Middle frontal gyrus (tissue), 1 donor: Measurements from ENCODE around the gene TMEM225B.
A peak's percentile ranks its signal among the peaks of the same experiment; 100 is the strongest.
"Not testable (repeated sequence)": the region's sequence is repeated elsewhere in the genome, so short reads cannot be mapped to it uniquely, and the experiment has no call there.

Source experiments
- DNase-seq: peaks from one replicate; pipeline ENCODE4 v3.0.0-alpha.2; 2015; ENCODE audit warnings: low spot score; ENCODE audit errors: extremely low spot score

TMEM225B gene

GRCh38 chr7:99623091-99623693 lies 25.1 kb downstream of the TMEM225B start:
- no peak for DNase-seq

GRCh38 chr7:99623702-99624447 lies 25.8 kb downstream of the TMEM225B start:
- no peak for DNase-seq

DNA sequence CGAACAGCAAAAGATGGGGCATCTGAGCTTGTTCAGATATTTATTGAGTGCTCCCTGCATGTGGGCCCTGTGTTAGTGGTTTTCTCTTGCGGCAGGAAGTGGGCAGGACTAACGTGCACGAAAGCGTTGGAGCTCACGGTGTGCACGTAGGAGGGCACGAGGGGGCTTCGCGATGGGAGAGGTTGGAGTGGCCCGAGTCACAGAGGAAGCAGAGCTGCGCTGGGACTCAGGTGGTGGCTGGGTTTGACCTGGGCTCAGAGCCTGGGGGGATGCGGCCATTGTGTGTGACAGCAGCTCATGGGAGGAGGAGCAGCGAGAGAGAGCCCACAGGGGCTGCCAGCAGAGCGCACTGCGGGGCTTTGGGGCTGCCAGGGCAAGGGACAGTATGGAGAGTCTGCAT lies 26.4 kb downstream of the TMEM225B start:
- no peak for DNase-seq

GRCh38 chr7:99625321-99625720 lies 27.3 kb downstream of the TMEM225B start:
- no peak for DNase-seq

- no peak for DNase-seq
Measured at GRCh38 chr7:99625961-99626360, 27.9 kb downstream of the TMEM225B start.

- DNase-seq: no peak
Measured at GRCh38 chr7:99626661-99627060, 28.6 kb downstream of the TMEM225B start.

DNA sequence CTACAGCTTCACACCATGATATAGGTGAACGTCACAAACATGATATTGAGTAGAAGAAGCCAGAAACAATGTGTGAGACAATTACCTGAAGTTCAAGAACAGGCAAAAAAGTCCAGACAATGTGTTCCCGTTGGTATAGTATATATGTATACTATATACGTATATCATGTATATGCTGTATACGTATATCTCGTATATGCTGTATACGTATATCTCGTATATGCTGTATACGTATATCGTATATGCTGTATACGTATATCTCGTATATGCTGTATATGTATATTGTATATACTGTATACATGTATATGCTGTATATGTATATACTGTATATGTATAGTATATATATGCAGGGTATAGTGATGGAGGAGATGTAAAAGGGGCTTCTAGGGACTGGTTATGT lies 29.4 kb downstream of the TMEM225B start:
- no peak for DNase-seq

GRCh38 chr7:99628471-99629465 lies 30.7 kb downstream of the TMEM225B start:
- DNase-seq: no peak

DNA sequence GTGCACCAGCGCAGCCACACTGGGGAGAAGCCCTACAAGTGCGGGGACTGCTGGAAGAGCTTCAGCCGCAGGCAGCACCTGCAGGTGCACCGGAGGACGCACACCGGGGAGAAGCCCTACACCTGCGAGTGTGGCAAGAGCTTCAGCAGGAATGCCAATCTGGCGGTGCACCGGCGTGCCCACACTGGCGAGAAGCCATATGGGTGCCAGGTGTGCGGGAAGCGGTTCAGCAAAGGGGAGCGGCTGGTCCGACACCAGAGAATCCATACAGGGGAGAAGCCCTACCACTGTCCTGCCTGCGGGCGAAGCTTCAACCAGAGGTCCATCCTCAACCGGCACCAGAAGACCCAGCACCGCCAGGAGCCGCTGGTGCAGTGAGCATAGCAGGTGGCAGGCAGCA lies 31.6 kb downstream of the TMEM225B start:
- no peak for DNase-seq

- DNase-seq: peak; percentile 11
Measured at GRCh38 chr7:99631295-99632109, 33.4 kb downstream of the TMEM225B start.

DNA sequence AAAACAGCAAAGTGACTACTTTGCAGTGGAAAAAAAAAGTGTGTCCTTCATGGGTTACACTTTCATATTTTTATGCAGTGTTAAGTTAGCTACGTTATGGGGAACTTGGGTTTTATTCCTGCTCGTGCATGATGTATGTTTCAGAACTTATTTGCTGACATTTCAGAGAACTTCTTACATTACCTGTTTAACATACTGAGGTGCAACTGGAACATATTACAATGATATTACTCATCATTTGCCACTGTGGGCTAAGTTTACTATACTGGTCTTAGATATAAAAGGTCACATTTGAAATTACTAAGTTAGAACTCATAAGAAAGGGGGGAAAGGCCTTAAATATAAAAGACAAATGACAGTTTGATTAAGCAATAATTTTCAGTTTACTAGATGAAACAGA lies 39.3 kb downstream of the TMEM225B start:
- not testable (repeated sequence) for DNase-seq

- DNase-seq: no peak
Measured at GRCh38 chr7:99638731-99639130, 40.7 kb downstream of the TMEM225B start.

GRCh38 chr7:99639267-99639666 lies 41.2 kb downstream of the TMEM225B start:
- DNase-seq: no peak

- DNase-seq: no peak
Measured at GRCh38 chr7:99642027-99642426, 44.0 kb downstream of the TMEM225B start.

DNA sequence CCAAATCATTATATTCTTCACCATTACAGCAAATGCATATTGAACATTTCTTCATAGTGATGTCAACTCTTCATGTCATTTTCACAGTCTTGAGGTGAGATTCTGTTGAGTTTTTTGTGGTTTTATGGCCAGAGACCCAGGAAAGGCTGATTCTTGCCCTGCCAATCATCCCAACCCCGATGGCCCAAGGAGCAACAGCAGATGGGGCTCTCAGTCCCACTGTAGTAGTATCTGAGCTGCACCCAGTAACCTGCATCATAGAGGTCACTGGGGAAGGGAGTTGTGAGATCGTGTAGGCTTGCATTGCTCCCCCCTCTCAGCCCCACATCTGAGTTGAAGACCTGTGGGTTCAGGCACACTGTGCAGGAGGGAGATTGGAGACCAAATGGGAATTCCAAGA lies 45.4 kb downstream of the TMEM225B start:
- DNase-seq: no peak

DNA sequence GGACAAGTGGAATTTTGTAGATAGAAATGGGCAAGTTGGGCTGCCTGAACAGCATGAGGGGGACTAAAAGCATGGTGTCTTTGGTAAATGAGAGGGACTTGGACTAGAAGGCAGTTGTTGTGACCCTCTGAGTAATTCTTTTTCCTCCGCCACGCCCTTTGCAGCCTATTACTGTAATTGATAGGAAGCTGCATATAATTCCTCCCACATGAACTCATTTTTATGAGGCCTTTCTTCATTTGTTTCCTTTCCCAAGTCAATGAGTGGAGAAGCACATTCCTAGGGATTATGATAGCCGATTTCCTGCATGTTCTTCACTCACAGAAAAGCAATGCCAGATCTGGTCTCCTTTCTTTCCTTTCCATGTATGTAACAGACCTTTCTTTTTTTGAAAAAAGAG lies 46.4 kb downstream of the TMEM225B start:
- no peak for DNase-seq

GRCh38 chr7:99645590-99645989 lies 47.5 kb downstream of the TMEM225B start:
- DNase-seq: no peak

GRCh38 chr7:99648843-99649242 lies 50.8 kb downstream of the TMEM225B start:
- DNase-seq: no peak

DNA sequence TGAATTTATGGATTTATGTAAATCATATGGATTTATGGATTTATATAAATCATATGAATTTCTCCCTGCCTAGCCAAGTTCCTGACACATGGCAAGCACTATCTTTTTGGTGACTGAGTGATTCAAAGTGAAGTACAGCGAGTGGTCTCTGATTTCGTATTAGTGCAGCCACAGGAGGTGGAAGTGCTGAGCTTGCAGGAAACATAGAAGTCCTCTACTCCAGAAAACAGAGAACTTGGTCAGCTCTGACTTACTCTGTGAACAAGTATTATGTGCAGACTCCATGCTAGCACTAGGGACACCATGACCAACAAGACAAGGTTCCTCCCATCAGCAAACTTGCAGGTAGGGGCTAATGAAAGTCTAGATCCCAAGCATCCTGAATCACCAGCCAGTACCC lies 53.2 kb downstream of the TMEM225B start:
- no peak for DNase-seq

DNA sequence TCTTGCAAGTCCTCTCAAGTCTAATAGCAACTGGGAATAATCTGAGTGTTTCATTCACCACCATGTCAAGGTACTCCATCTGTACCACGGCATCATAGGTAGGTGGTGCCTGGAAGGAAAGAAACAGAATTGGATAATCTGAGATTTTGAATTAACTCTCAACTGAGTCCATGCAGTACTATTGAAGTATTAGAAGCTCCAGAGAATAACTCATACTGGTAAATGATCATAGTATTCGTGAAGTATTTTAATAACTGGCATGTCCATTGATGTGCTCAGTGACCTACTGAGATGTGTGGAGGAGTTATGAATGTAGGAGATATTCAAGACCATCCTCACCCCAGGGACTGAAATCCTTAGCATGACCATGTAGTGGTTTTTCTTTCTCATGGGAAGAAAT lies 54.6 kb downstream of the TMEM225B start:
- DNase-seq: no peak

- not testable (repeated sequence) for DNase-seq
Measured at GRCh38 chr7:99653269-99653668, 55.2 kb downstream of the TMEM225B start.
